Fibroblast of mammary gland (primary cell): ENCODE measurements around the gene CRIP1.

Experiments used
- DNase-seq: peaks from one replicate; pipeline ENCODE4 v3.0.0-alpha.2; 2010; ENCODE audit warnings: low read depth
- H3K4me3 ChIP-seq: 2 replicates; pipeline ENCODE4 v1.5.1; 2011; ENCODE audit warnings: low read depth, mild to moderate bottlenecking, low read length, moderate library complexity; ENCODE audit not compliant: control insufficient read depth
- CTCF ChIP-seq: conservative IDR thresholded peaks from 2 replicates; pipeline ENCODE4 v1.5.1; 2011; ENCODE audit warnings: low read depth, low read length, inconsistent platforms; ENCODE audit not compliant: control insufficient read depth, insufficient read depth

Gene CRIP1

DNA sequence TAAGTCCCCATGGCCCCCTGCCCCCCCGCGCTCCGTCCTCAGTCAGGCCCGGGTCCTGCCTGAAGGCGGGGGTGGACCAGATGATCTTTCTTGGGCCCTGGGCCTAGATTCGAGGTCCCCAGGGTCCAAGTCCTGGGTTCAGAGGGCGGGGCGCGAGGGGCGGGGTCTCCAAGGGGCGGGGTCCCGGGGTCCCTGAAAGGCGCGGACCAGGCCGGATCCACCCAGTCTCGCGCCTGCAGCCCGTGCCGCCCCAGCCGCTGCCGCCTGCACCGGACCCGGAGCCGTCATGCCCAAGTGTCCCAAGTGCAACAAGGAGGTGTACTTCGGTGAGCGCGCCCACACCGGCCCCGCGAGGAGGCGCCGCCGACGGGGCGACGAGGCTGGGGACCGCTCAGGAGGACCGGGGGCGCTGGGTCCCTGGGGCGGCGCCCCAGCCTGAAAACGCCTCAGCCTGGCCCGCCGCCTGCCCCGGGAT lies 325 bp downstream of the CRIP1 start:
- TF ChIP-seq CTCF, result no peak
- H3K4me3 ChIP-seq, result no peak overlapping the region
- DNase-seq, result no peak

- no peak for TF ChIP-seq CTCF
- H3K4me3 ChIP-seq, result no peak overlapping the region
- DNase-seq, result no peak
These were observed 831 bp downstream of the CRIP1 start for GRCh38 chr14:105487449-105487985.

GRCh38 chr14:105487986-105488777 lies 1.5 kb downstream of the CRIP1 start:
- TF ChIP-seq CTCF, result no peak
- no peak for DNase-seq
- no peak overlapping the region for H3K4me3 ChIP-seq

GRCh38 chr14:105488781-105489541 lies 2.3 kb downstream of the CRIP1 start:
- no peak overlapping the region for H3K4me3 ChIP-seq
- no peak for DNase-seq
- no peak for TF ChIP-seq CTCF

DNA sequence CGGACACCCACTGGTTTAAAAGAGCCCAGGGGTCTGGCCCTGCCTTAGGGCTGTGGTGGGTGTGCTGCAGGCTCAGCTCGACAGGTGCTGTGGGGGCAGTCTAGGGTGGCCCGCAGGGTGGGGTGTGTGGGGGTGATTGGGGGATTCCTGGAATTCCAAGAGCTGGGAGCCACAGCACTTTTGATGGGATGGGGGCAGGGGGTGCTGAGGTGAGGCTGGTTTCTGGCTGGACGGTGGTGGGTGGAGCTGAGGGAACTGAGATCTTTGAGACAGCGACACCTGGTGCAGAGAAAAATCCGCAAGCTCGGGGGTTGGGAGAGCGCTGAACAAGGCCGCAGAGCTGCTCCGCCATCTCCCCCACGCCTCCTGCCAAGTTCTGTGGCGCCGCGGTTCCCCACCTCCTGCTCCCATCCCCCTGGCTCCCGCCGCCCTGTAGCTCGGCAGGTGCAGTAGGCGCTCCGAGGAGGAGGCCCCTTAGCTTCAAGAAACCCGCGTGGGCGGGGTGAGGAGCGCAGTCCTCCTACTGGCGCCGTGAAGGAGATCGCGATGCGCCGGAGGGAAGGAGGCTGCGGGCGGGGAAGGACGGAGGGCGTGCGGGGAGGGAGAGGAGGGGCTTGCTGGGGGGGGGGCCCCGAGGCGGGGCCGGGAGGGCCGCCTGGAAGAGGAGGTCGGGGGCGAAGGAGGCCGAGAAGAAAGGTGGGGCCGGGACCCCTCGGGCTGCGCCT lies 3.0 kb downstream of the CRIP1 start:
- H3K4me3 ChIP-seq, result peak overlapping the region; percentile 52
- DNase-seq, result peak; percentile 74
- peak; percentile 61 for TF ChIP-seq CTCF

GRCh38 chr14:105490267-105490571 lies 3.5 kb downstream of the CRIP1 start:
- TF ChIP-seq CTCF, result no peak
- DNase-seq, result no peak
- H3K4me3 ChIP-seq, result peak overlapping the region; percentile 52
